CD4-positive, alpha-beta T cell treated with Interleukin-17A for 1 hour (primary cell): Measurements from ENCODE around the gene NXN.
A peak's percentile ranks its signal among the peaks of the same experiment; 100 is the strongest.

Experiments
- DNase-seq: peaks from one replicate; pipeline ENCODE4 v3.0.0-alpha.2; 2020

NXN gene

GRCh38 chr17:979539-980405 is at the start of gene NXN:
Gene NXN (minus strand): TSS chr17:979776.
- peak; percentile 84 for DNase-seq

GRCh38 chr17:1027044-1027443 is 47.5 kb upstream of the NXN start:
- no peak for DNase-seq

GRCh38 chr17:1026599-1026975 is 47.0 kb upstream of the NXN start:
- no peak for DNase-seq

GRCh38 chr17:1025733-1026598 is 46.4 kb upstream of the NXN start:
- DNase-seq: no peak

- DNase-seq: no peak
Observed at GRCh38 chr17:1024076-1024475, 44.5 kb upstream of the NXN start.

- no peak for DNase-seq
Observed at GRCh38 chr17:1022278-1023024, 42.9 kb upstream of the NXN start.

GRCh38 chr17:1021147-1021546 is 41.6 kb upstream of the NXN start:
- DNase-seq: no peak

- no peak for DNase-seq
Observed at GRCh38 chr17:1019451-1019850, 39.9 kb upstream of the NXN start.

- no peak for DNase-seq
Observed at GRCh38 chr17:1018547-1018946, 39.0 kb upstream of the NXN start.

GRCh38 chr17:1013729-1014090 is 34.1 kb upstream of the NXN start:
- DNase-seq: no peak

- DNase-seq: no peak
Observed at GRCh38 chr17:1012823-1013728, 33.5 kb upstream of the NXN start.

GRCh38 chr17:1011760-1012735 is 32.5 kb upstream of the NXN start:
- DNase-seq: no peak

GRCh38 chr17:1011138-1011537 is 31.6 kb upstream of the NXN start:
- no peak for DNase-seq

- no peak for DNase-seq
Observed at GRCh38 chr17:1010586-1010985, 31.0 kb upstream of the NXN start.

- no peak for DNase-seq
Observed at GRCh38 chr17:1010086-1010450, 30.5 kb upstream of the NXN start.

- DNase-seq: no peak
Observed at GRCh38 chr17:1009229-1010085, 29.9 kb upstream of the NXN start.

GRCh38 chr17:1008008-1008761 is 28.6 kb upstream of the NXN start:
- no peak for DNase-seq

- DNase-seq: no peak
Observed at GRCh38 chr17:1007310-1008007, 27.9 kb upstream of the NXN start.

- DNase-seq: no peak
Observed at GRCh38 chr17:1006054-1006453, 26.5 kb upstream of the NXN start.
